K562 (cell line): ENCODE measurements around the gene CRYBG2. TPM values are rescaled to one million over a fixed set of nuclear protein-coding genes. Genes with fewer than 3 reads are reported as not detected.

Source experiments
- ARID2 ChIP-seq: fragments of 450-650 bp; IDR thresholded peaks from 2 replicates; pipeline ENCODE4 v1.6.1; 2017; ENCODE audit warnings: antibody characterized with exemption, mild to moderate bottlenecking
- BRD4 ChIP-seq: fragments of 200-600 bp; sonication (generic); IDR thresholded peaks from 2 replicates; pipeline ENCODE4 v1.6.1; 2017; ENCODE audit warnings: inconsistent platforms
- C11orf30 ChIP-seq: fragments of 450-650 bp; IDR thresholded peaks from 2 replicates; pipeline ENCODE4 v1.6.1; 2016; ENCODE audit warnings: low read depth, mild to moderate bottlenecking
- CHD2 ChIP-seq: IDR thresholded peaks from 2 replicates; pipeline ENCODE4 v1.6.1; 2011; ENCODE audit warnings: low read depth, low read length
- GATAD2B ChIP-seq: fragments of 450-650 bp; IDR thresholded peaks from 2 replicates; pipeline ENCODE4 v1.6.1; 2017; ENCODE audit warnings: mild to moderate bottlenecking, borderline replicate concordance
- JUN ChIP-seq, 2 experiments: sonication (generic) in 1 of 2; formaldehyde crosslinking in 1 of 2; IDR thresholded peaks; 2 replicates each; pipeline versions ENCODE4 v1.6.1 to v1.8.0; 2012 to 2022; ENCODE audit warnings: borderline replicate concordance in 2 of 2, mild to moderate bottlenecking in 2 of 2, improper control_type of control experiment in 1 of 2, low read depth in 1 of 2, low read length in 1 of 2, missing genetic modification reagents in 1 of 2
- JUND ChIP-seq, 2 experiments: IDR thresholded peaks; 2 replicates in 1 of 2; 3 replicates in 1 of 2; pipeline ENCODE4 v1.6.1; 2011; ENCODE audit warnings: borderline replicate concordance in 2 of 2, low read depth in 2 of 2, low read length in 2 of 2, improper control_type of control experiment in 1 of 2, missing biosample characterization in 1 of 2, missing genetic modification characterization in 1 of 2, missing genetic modification reagents in 1 of 2
- LCOR ChIP-seq: sonication (generic); formaldehyde crosslinking; IDR thresholded peaks from 2 replicates; pipeline ENCODE4 v1.8.0; 2022; ENCODE audit warnings: mild to moderate bottlenecking, missing genetic modification reagents
- MAX ChIP-seq: sonication (generic); formaldehyde crosslinking; IDR thresholded peaks from 2 replicates; pipeline ENCODE4 v1.9.0; 2022; ENCODE audit warnings: mild to moderate bottlenecking, missing genetic modification reagents
- MXI1 ChIP-seq: IDR thresholded peaks from 2 replicates; pipeline ENCODE4 v1.6.1; 2011; ENCODE audit warnings: low read depth, mild to moderate bottlenecking, improper control_type of control experiment, low read length
- NFIX ChIP-seq: fragments of 250-450 bp; sonication (Bioruptor Pico); IDR thresholded peaks from 2 replicates; pipeline ENCODE4 v1.4.0; 2020; ENCODE audit warnings: low read depth, mild to moderate bottlenecking, moderate library complexity
- RBM22 ChIP-seq: fragments of 200-400 bp; formaldehyde crosslinking; IDR thresholded peaks from 2 replicates; pipeline ENCODE4 v1.6.1; 2018; ENCODE audit warnings: low read length, low read depth; ENCODE audit not compliant: poor library complexity, severe bottlenecking
- RHOXF2B ChIP-seq: fragments of 250-450 bp; sonication (Bioruptor Pico); conservative IDR thresholded peaks from 2 replicates; pipeline ENCODE4 v1.5.1; 2021
- SMC3 ChIP-seq: conservative IDR thresholded peaks from 2 replicates; pipeline ENCODE4 v1.6.1; 2011; ENCODE audit warnings: low read depth, low read length, improper control_type of control experiment; ENCODE audit not compliant: insufficient read depth
- ZBTB11 ChIP-seq, 3 experiments: fragments of 200-800 bp in 1 of 3; fragments of 250-450 bp in 1 of 3; fragments of 450-650 bp in 1 of 3; sonication (Bioruptor Pico) in 1 of 3; sonication (Bioruptor generic) in 1 of 3; formaldehyde crosslinking in 1 of 3; IDR thresholded peaks; 2 replicates each; pipeline versions ENCODE4 v1.6.1 to v1.8.0; 2016 to 2022; ENCODE audit warnings: mild to moderate bottlenecking in 2 of 3, missing genetic modification characterization in 2 of 3, missing compliant biosample characterization in 1 of 3, moderate library complexity in 1 of 3
- ZKSCAN1 ChIP-seq: fragments of 150-350 bp; IDR thresholded peaks from 2 replicates; pipeline ENCODE4 v1.6.1; 2016; ENCODE audit warnings: low read depth, low read length
- ZNF197 ChIP-seq: fragments of 200-800 bp; sonication (Bioruptor generic); IDR thresholded peaks from 2 replicates; pipeline ENCODE4 v1.6.1; 2016; ENCODE audit warnings: low read depth, missing genetic modification characterization, missing compliant biosample characterization
- ZNF444 ChIP-seq: fragments of 250-450 bp; sonication (Bioruptor Pico); IDR thresholded peaks from 2 replicates; pipeline ENCODE4 v1.4.0; 2020; ENCODE audit warnings: mild to moderate bottlenecking, moderate library complexity
- ZNF445 ChIP-seq: fragments of 250-450 bp; sonication (Bioruptor Pico); IDR thresholded peaks from 2 replicates; pipeline ENCODE4 v1.4.0; 2020; ENCODE audit warnings: low read depth, mild to moderate bottlenecking, moderate library complexity
- ZNF583 ChIP-seq: fragments of 250-450 bp; sonication (Bioruptor Pico); IDR thresholded peaks from 2 replicates; pipeline ENCODE4 v1.4.0; 2020
- polyA plus RNA-seq, 8 experiments: library from polyadenylated mRNA; depleted of rRNA in 4 of 8; stranded (reverse) in 5 of 8; unstranded in 3 of 8; fragments of >200 nt; fragmentation: Nextera tagmentation in 2 of 8; fragmentation: Illumina TruSeq in 1 of 8; extraction: Ambion mirVana in 2 of 8; extraction: Trizol in 1 of 8; gene quantifications; 2 replicates each; pipeline versions ENCODE4 v1.2.1 to v1.2.3, GENCODE V29; 2011 to 2014; ENCODE audit warnings: inconsistent platforms in 1 of 8, missing spikeins in 1 of 8
- total RNA-seq, 7 experiments: library from RNA; depleted of rRNA in 6 of 7; stranded (reverse); fragments of >200 nt in 6 of 7; fragmentation: Illumina TruSeq in 2 of 7; extraction: Trizol in 2 of 7; gene quantifications; 2 replicates each; pipeline versions ENCODE4 v1.2.1 to v1.2.3, GENCODE V29; 2011 to 2021; ENCODE audit warnings: low replicate concordance in 1 of 7

The CRYBG2 gene
- total and polyA plus RNA-seq, 9 of the 15 experiments (the other 6 are each of a cell fraction or from before 2014, with no cell fraction given) = 0.39 to 8.5 (median 3.7) TPM

- TF ChIP-seq JUN (IDR thresholded peaks at IDR 0.05; ENCODE audit: borderline replicate concordance, low read depth, low read length) (peak; percentile 84; the same call in 1 of the 2 replicates), JUN (CRISPR knock-in tag; IDR thresholded peaks at IDR 0.05; ENCODE audit: borderline replicate concordance) (peak; percentile 98), ZNF444 (CRISPR knock-in tag) (peak; percentile 69; the same call in 1 of the 2 replicates), RHOXF2B (CRISPR knock-in tag) (peak; percentile 79; the same call in 1 of the 2 replicates), BRD4 (peak; percentile 97), MAX (CRISPR knock-in tag) (peak; percentile 100), C11orf30 (no peak), RBM22 (peak; percentile 27), GATAD2B (no peak; the same call in 1 of the 2 replicates), ZNF583 (CRISPR knock-in tag) (peak; percentile 98), ARID2 (peak; percentile 39; the same call in 1 of the 2 replicates), NFIX (CRISPR knock-in tag) (peak; percentile 7; the same call in 1 of the 2 replicates), ZBTB11 (CRISPR knock-in tag; IDR thresholded peaks at IDR 0.05) (peak in 1 of 3 experiments; percentile 70; a peak in 2 of 6 replicates), LCOR (CRISPR knock-in tag) (peak; percentile 100), JUND (IDR thresholded peaks at IDR 0.05; ENCODE audit: borderline replicate concordance, low read depth, low read length) (0 out of 2 replicates have a peak, but pooled peaks have one; percentile 19), JUND (tag; IDR thresholded peaks at IDR 0.05; ENCODE audit: borderline replicate concordance, low read depth, low read length) (peak; percentile 65; the same call in 1 of the 3 replicates), SMC3 (no peak), ZNF197 (CRISPR knock-in tag) (peak; percentile 94), ZKSCAN1 (0 out of 2 replicates have a peak, but pooled peaks have one; percentile 13), MXI1 (0 out of 2 replicates have a peak, but pooled peaks have one; percentile 31), CHD2 (no peak; the same call in 1 of the 2 replicates), ZNF445 (CRISPR knock-in tag) (0 out of 2 replicates have a peak, but pooled peaks have one; percentile 57)
These were observed 17.3 kb downstream of the CRYBG2 start (continued) for GRCh38 chr1:26336477-26337205.
